ENCODE measurements around the gene RSRC1.

- no peak for TF ChIP-seq POLR2A (IDR thresholded peaks at IDR 0.05)
- TF ChIP-seq CTCF (IDR thresholded peaks at IDR 0.05 in 4 of 5, conservative IDR thresholded peaks at IDR 0.05 in 1 of 5) = no peak
Observed at GRCh38 chr3:158308236-158308928, 198.5 kb downstream of the RSRC1 start.

Measured in gastrocnemius medialis (tissue), 4 donors.